ENCODE data around the gene DNER.
"Not testable (repeated sequence)": the region's sequence is repeated elsewhere in the genome, so short reads cannot be mapped to it uniquely, and the experiment has no call there.

DNER gene

DNA sequence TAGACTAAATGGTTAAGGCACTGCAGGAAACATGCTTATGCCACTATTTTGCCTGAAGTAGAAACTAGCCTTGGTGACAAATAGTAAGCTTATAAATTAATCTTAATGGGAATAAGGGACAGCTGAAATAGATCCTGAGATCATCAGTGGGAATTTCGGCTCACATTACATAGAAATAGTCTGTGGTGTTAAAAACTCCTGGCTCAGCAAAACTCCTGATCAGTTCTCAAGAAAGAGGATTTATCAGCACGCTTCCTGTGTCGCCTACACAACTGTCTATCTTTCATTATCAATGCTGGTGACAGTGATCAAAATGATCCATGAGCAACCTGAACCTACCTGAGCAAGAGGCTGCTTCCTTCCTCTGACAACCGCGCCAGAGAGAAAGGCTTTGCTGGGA lies 17.0 kb upstream of the DNER start:
- no peaks in the 10 kb centered on the region for H3K36me3 ChIP-seq
- no peak overlapping the region for H3K4me3 ChIP-seq (ENCODE audit: low read depth, low read length)
- no peaks in the 10 kb centered on the region for H3K27me3 ChIP-seq
- TF ChIP-seq, protein P1, sequence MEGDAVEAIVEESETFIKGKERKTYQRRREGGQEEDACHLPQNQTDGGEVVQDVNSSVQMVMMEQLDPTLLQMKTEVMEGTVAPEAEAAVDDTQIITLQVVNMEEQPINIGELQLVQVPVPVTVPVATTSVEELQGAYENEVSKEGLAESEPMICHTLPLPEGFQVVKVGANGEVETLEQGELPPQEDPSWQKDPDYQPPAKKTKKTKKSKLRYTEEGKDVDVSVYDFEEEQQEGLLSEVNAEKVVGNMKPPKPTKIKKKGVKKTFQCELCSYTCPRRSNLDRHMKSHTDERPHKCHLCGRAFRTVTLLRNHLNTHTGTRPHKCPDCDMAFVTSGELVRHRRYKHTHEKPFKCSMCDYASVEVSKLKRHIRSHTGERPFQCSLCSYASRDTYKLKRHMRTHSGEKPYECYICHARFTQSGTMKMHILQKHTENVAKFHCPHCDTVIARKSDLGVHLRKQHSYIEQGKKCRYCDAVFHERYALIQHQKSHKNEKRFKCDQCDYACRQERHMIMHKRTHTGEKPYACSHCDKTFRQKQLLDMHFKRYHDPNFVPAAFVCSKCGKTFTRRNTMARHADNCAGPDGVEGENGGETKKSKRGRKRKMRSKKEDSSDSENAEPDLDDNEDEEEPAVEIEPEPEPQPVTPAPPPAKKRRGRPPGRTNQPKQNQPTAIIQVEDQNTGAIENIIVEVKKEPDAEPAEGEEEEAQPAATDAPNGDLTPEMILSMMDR (IDR thresholded peaks at IDR 0.05; ENCODE audit: low read depth, low read length), result no peak
- H3K4me1 ChIP-seq, result no peaks in the 10 kb centered on the region
- no peak for DNase-seq
- no peaks in the 10 kb centered on the region for H3K9me3 ChIP-seq

DNA sequence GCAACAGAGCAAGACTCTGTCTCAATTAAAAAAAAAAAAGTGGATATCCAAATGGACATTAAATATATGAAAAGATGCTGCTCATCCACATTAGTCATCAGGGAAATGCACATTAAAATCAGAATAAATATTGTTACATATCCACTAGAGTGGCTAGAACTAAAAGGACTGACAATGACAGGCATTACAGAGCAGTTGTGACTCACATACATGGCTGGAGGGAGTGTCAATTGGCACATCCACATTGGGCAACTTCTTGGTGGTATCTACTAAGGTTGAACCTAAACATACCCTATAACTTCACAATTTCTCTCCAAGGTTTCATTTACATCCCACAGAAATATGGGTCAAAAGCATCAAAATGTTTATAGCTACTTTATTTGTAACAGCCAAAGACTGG lies 14.0 kb upstream of the DNER start:
- no peak for DNase-seq
- TF ChIP-seq, protein P1 (IDR thresholded peaks at IDR 0.05; ENCODE audit: low read depth, low read length), result no peak
- no peaks in the 10 kb centered on the region for H3K9me3 ChIP-seq
- no peak overlapping the region for H3K4me3 ChIP-seq (ENCODE audit: low read depth, low read length)
- no peaks in the 10 kb centered on the region for H3K27me3 ChIP-seq
- H3K4me1 ChIP-seq, result no peaks in the 10 kb centered on the region
- no peaks in the 10 kb centered on the region for H3K36me3 ChIP-seq

DNA sequence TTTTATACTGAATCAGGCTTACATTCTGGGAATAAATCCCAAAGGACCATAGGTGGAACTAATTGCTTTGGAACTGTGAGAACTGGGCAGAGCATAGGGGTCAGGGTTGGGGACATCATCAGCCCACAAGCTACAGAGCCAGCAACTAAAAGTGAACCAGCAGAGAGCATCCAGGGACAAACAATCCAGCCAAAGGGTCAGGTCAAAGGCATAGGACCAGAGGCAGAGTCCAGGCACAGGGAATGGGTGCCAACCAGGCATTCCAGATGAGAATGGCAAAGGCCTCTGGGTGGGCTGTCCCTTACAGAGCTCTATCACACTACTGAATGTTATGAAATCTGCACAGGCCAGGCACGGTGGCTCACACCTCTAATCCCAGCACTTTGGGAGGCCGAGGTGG lies 12.3 kb upstream of the DNER start:
- Histone ChIP-seq H3K4me1 (no peaks in the 10 kb centered on the region), H3K36me3 (no peaks in the 10 kb centered on the region), H3K4me3 (ENCODE audit: low read depth, low read length) (no peak overlapping the region), H3K9me3 (no peaks in the 10 kb centered on the region), H3K27me3 (no peaks in the 10 kb centered on the region)
- TF ChIP-seq, protein P1 (IDR thresholded peaks at IDR 0.05; ENCODE audit: low read depth, low read length), result no peak
- no peak for DNase-seq

DNA sequence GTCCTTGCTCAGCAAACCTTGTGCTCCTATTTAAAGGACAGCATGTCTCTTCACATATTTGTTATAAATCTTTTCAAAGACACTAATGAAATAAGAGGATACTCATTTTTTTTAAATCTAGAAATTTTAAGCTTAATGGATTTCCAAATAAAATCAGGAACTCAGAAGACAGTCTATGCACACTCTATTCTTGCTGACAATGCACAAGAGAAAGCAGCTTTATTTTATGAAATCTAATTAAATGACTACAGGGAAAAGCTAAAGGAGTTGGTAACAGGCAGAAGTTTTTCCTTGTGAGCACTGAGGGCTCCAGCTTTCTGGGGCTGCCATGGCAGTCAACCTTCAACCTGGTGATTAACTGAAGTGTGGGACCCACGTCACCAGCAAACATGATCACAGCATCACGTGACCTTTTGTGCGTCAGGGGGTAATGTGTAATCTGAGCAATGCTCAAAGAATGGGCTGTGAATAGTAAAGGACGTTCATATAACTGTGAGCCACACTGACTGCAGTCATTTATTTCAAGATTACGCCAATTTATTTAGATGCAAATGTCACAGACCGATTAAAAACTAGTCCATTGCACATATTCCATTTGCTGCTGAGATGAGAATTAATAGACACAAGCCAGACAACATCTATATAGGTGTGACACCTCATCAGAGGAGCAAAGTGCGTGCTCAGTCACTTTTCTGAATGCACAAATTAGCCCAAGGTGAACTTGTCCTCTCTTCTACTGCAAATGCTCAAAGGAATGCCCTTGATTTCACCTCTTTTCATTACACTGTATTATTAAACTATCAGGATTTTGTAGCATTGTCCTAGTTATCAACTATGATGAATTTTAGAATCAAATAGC lies 11.6 kb upstream of the DNER start:
- TF ChIP-seq, protein P1 (IDR thresholded peaks at IDR 0.05; ENCODE audit: low read depth, low read length), result no peak
- Histone ChIP-seq H3K27me3 (no peaks in the 10 kb centered on the region), H3K4me1 (no peaks in the 10 kb centered on the region), H3K36me3 (no peaks in the 10 kb centered on the region), H3K9me3 (no peaks in the 10 kb centered on the region), H3K4me3 (ENCODE audit: low read depth, low read length) (no peak overlapping the region)
- DNase-seq, result no peak

DNA sequence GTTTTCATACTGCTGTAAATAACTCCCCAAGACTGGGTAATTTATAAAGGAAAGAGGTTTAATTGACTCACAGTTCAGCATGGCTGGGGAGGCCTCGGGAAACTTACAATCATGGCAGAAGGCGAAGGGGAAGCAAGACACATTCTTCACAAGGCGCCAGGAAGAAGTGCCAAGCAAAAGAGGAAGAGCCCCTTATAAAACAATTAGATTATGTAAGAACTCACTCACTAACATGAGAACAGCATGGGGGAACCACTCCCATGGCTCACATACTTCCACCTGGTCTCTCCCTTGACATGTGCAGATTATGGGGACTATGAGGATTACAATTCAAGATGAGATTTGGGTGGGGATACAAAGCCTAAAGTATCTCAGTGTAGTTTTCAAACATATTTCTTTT lies 8.8 kb upstream of the DNER start:
- H3K9me3 ChIP-seq; H3K4me3 ChIP-seq (ENCODE audit: low read depth, low read length); DNase-seq; H3K4me1 ChIP-seq; H3K27me3 ChIP-seq; H3K36me3 ChIP-seq: not testable (repeated sequence)

DNA sequence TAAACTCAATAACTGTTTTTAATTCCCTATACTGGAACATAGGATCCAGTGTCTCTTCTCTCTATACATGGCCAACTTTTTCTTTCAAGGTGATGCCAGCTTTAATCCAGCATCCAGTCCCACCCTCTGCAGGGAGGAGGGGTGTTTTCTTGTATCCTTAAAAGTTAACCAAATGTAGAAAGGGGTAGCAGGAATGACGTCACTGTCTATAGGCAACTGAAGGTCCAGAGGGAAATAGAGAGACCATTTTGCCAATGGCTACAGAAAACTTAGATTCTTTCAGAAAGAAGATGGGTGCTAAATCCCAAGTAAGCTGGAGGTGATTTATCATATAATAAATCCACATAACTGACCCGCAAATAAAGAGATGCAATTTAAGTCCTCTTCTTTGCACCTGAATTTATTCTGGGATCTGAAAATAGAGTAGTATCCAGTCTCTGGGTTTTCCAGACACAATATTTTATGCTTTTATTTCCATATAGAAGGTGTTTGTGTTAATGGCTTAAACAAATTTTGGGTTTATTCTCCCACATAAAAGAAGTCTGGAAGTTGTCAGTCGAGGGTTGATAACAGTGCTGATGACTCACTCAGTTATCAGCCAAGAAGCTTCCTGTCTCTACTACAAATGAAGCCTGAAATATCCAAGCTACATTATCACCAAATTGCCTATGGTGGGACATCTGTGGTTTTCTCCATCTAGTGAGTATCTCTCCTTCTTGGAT lies 5.7 kb upstream of the DNER start:
- H3K36me3 ChIP-seq, result no peaks in the 10 kb centered on the region
- H3K9me3 ChIP-seq, result no peaks in the 10 kb centered on the region
- no peaks in the 10 kb centered on the region; the same call in 1 of the 2 replicates for H3K4me1 ChIP-seq
- H3K27me3 ChIP-seq, result peaks cover 22% of the 10 kb centered on the region
- no peak for DNase-seq
- H3K4me3 ChIP-seq (ENCODE audit: low read depth, low read length), result no peak overlapping the region
- TF ChIP-seq, protein P1 (IDR thresholded peaks at IDR 0.05; ENCODE audit: low read depth, low read length), result no peak
